GM23338 (cell line): ENCODE measurements around the gene CRYBG1. TPM values are rescaled to one million over a fixed set of nuclear protein-coding genes. Genes with fewer than 3 reads are reported as not detected.

Source experiments
- ATAC-seq: fragments of 200-7000 bp; cut with Tn5 transposase; 3 replicates; pipeline ENCODE4 v1.9.1; 2020
- DNase-seq: peaks from one replicate; pipeline ENCODE4 v3.0.0-alpha.2; 2015; ENCODE audit warnings: low spot score
- H2AFZ ChIP-seq: fragments of 200-600 bp; sonication (generic); 2 replicates; pipeline ENCODE4 v1.8.0; 2016; ENCODE audit warnings: antibody characterized with exemption, mild to moderate bottlenecking, moderate library complexity
- H3F3A ChIP-seq: fragments of 200-600 bp; sonication (generic); replicated peaks from 2 replicates; pipeline ENCODE4 v1.8.0; 2017; ENCODE audit warnings: antibody characterized with exemption, mixed run types, low read depth
- H3K27ac ChIP-seq: fragments of 200-600 bp; sonication (generic); 2 replicates; pipeline ENCODE4 v1.6.1; 2016; ENCODE audit warnings: low read depth
- H3K27me3 ChIP-seq: fragments of 200-600 bp; sonication (generic); 2 replicates; pipeline ENCODE4 v1.8.0; 2016; ENCODE audit warnings: mild to moderate bottlenecking, mixed run types, moderate library complexity; ENCODE audit not compliant: insufficient read depth
- H3K36me3 ChIP-seq: fragments of 200-600 bp; sonication (generic); 2 replicates; pipeline ENCODE4 v1.8.0; 2016; ENCODE audit warnings: mild to moderate bottlenecking; ENCODE audit not compliant: insufficient read depth
- H3K4me1 ChIP-seq: fragments of 200-600 bp; sonication (generic); 2 replicates; pipeline ENCODE4 v1.8.0; 2016; ENCODE audit warnings: mild to moderate bottlenecking, moderate library complexity; ENCODE audit not compliant: insufficient read depth
- H3K4me2 ChIP-seq: fragments of 200-600 bp; sonication (generic); 2 replicates; pipeline ENCODE4 v1.7.1; 2017; ENCODE audit warnings: mixed run types
- H3K4me3 ChIP-seq: fragments of 200-600 bp; sonication (generic); 2 replicates; pipeline ENCODE4 v1.6.1; 2016; ENCODE audit warnings: mixed run types
- H3K79me2 ChIP-seq: fragments of 200-600 bp; sonication (generic); replicated peaks from 2 replicates; pipeline ENCODE4 v1.8.0; 2017; ENCODE audit warnings: mild to moderate bottlenecking; ENCODE audit not compliant: insufficient read depth
- H3K9me2 ChIP-seq: fragments of 200-600 bp; sonication (generic); 2 replicates; pipeline ENCODE4 v1.8.0; 2017; ENCODE audit not compliant: insufficient read depth
- H4K20me1 ChIP-seq: fragments of 200-600 bp; sonication (generic); replicated peaks from 2 replicates; pipeline ENCODE4 v1.8.0; 2017; ENCODE audit warnings: mild to moderate bottlenecking; ENCODE audit not compliant: insufficient read depth
- H3K27ac Mint-ChIP-seq: 2 replicates; pipeline ENCODE4 v1.8.0; 2020; ENCODE audit warnings: inconsistent platforms, mild to moderate bottlenecking, moderate library complexity, mixed read lengths
- H3K27me3 Mint-ChIP-seq: 3 replicates; pipeline ENCODE4 v1.8.0; 2022; ENCODE audit warnings: low read depth, mild to moderate bottlenecking, moderate library complexity, mixed read lengths, inconsistent platforms; ENCODE audit not compliant: insufficient read depth, poor library complexity
- H3K36me3 Mint-ChIP-seq: 3 replicates; pipeline ENCODE4 v1.8.0; 2021; ENCODE audit warnings: low read depth, mild to moderate bottlenecking, inconsistent platforms, moderate library complexity, mixed read lengths
- H3K4me1 Mint-ChIP-seq: 3 replicates; pipeline ENCODE4 v1.8.0; 2020; ENCODE audit warnings: mild to moderate bottlenecking, inconsistent platforms, mixed read lengths
- H3K4me3 Mint-ChIP-seq: 3 replicates; pipeline ENCODE4 v1.8.0; 2021; ENCODE audit warnings: moderate library complexity, mild to moderate bottlenecking, inconsistent platforms, mixed read lengths
- H3K9me3 Mint-ChIP-seq: 3 replicates; pipeline ENCODE4 v1.8.0; 2020; ENCODE audit warnings: moderate library complexity, mild to moderate bottlenecking, inconsistent platforms, mixed read lengths
- CREB1 ChIP-seq: fragments of 250-450 bp; sonication (Bioruptor Pico); IDR thresholded peaks from 2 replicates; pipeline ENCODE4 v1.5.0; 2020; ENCODE audit warnings: low read depth, mild to moderate bottlenecking, moderate library complexity
- CTCF ChIP-seq, 2 experiments: fragments of 200-600 bp in 1 of 2; sonication (generic) in 1 of 2; conservative IDR thresholded peaks; 2 replicates each; pipeline versions ENCODE4 v1.5.1 to v1.6.1; 2016 to 2017; ENCODE audit warnings: antibody characterized with exemption in 2 of 2, low read depth in 2 of 2, mild to moderate bottlenecking in 2 of 2, moderate library complexity in 1 of 2
- ETS1 ChIP-seq: IDR thresholded peaks from 2 replicates; pipeline ENCODE4 v1.6.1; 2016; ENCODE audit warnings: antibody characterized with exemption
- EZH2 ChIP-seq: fragments of 200-600 bp; sonication (generic); IDR thresholded peaks from one replicate; pipeline ENCODE4 v1.8.0; 2017; ENCODE audit warnings: antibody characterized with exemption, mild to moderate bottlenecking, low read depth; ENCODE audit not compliant: unreplicated experiment
- EZH2phosphoT487 ChIP-seq: fragments of 200-600 bp; sonication (generic); IDR thresholded peaks from one replicate; pipeline ENCODE4 v1.8.1; 2018; ENCODE audit warnings: antibody characterized with exemption; ENCODE audit not compliant: unreplicated experiment
- JUNB ChIP-seq: IDR thresholded peaks from one replicate; pipeline ENCODE4 v1.6.1; 2016; ENCODE audit warnings: antibody characterized with exemption; ENCODE audit not compliant: unreplicated experiment
- NANOG ChIP-seq: IDR thresholded peaks from 2 replicates; pipeline ENCODE4 v1.6.1; 2016; ENCODE audit warnings: antibody characterized with exemption, borderline replicate concordance
- POLR2AphosphoS5 ChIP-seq: IDR thresholded peaks from 2 replicates; pipeline ENCODE4 v1.6.1; 2016; ENCODE audit warnings: antibody characterized with exemption, low read depth
- STAT1 ChIP-seq: IDR thresholded peaks from one replicate; pipeline ENCODE4 v1.6.1; 2016; ENCODE audit warnings: antibody characterized with exemption; ENCODE audit not compliant: unreplicated experiment
- ZNF462 ChIP-seq: fragments of 250-450 bp; sonication (Bioruptor Pico); IDR thresholded peaks from 2 replicates; pipeline ENCODE4 v1.5.0; 2020; ENCODE audit warnings: mild to moderate bottlenecking, moderate library complexity
- polyA plus RNA-seq: library from polyadenylated mRNA; unstranded; fragments of >200 nt; fragmentation: Nextera tagmentation; extraction: Ambion mirVana; gene quantifications from 2 replicates; pipeline ENCODE4 v1.2.1, GENCODE V29; 2016
- total RNA-seq: library from RNA; depleted of rRNA; stranded (reverse); fragments of >200 nt; shearing (Covaris generic); gene quantifications from 2 replicates; pipeline ENCODE4 v1.2.3, GENCODE V29; 2014

The CRYBG1 gene
- total and polyA plus RNA-seq, 2 experiments from 2014 or later: 3.7 to 17.2 TPM

- TF ChIP-seq ZNF462 (no peak), CREB1 (CRISPR knock-in tag) (no peak), NANOG (no peak), EZH2 (no peak), ETS1 (no peak), STAT1 (no peak)
Measured at GRCh38 chr6:106574741-106575458, 214.4 kb downstream of the CRYBG1 start (continued).

- Mint-ChIP-seq H3K36me3 (peaks cover 19% of the 10 kb centered on the region; the same call in 2 of the 3 replicates), H3K4me1 (0 out of 3 replicates have a peak, but pooled peaks cover 2% of the 10 kb centered on the region), H3K4me3 (no peak overlapping the region), H3K27ac (no peak overlapping the region), H3K9me3 (no peaks in the 10 kb centered on the region), H3K27me3 (peaks cover 2% of the 10 kb centered on the region)
- peaks cover 10% of the 10 kb centered on the region; the same call in 1 of the 2 replicates for H3K36me3 ChIP-seq
- H3K4me3 ChIP-seq: no peak overlapping the region
- DNase-seq: no peak
- no peaks in the 10 kb centered on the region for H3K79me2 ChIP-seq
- peak overlapping the region; percentile 26; the same call in 1 of the 2 replicates for H3K27ac ChIP-seq
- H3K27me3 ChIP-seq: no peaks in the 10 kb centered on the region
- ATAC-seq: no peak
- no peak overlapping the region for H2AFZ ChIP-seq
- no peak overlapping the region for H3K4me2 ChIP-seq
- H3F3A ChIP-seq: no peaks in the 10 kb centered on the region
- no peaks in the 10 kb centered on the region for H3K9me2 ChIP-seq
- H3K4me1 ChIP-seq: no peaks in the 10 kb centered on the region
- no peaks in the 10 kb centered on the region; the same call in 1 of the 2 replicates for H4K20me1 ChIP-seq
- no peak for TF ChIP-seq JUNB
- TF ChIP-seq NANOG: no peak
- no peak for TF ChIP-seq EZH2phosphoT487
- TF ChIP-seq ETS1: no peak
- TF ChIP-seq STAT1: no peak
- no peak for TF ChIP-seq EZH2
- TF ChIP-seq CTCF (conservative IDR thresholded peaks at IDR 0.05; ENCODE audit: low read depth in 2 of 2): no peak
- TF ChIP-seq CREB1 (CRISPR knock-in tag): no peak
- TF ChIP-seq POLR2AphosphoS5: no peak
Measured at GRCh38 chr6:106579281-106579680, 218.8 kb downstream of the CRYBG1 start.
